GM04503 (cell line): Measurements from ENCODE around the gene CCDC141.

Source experiments
- DNase-seq: peaks from one replicate; pipeline ENCODE4 v3.0.0-alpha.2; 2012; ENCODE audit warnings: low read depth

Gene CCDC141

GRCh38 chr2:178910005-178910404 lies 139.9 kb downstream of the CCDC141 start:
- no peak for DNase-seq

DNA sequence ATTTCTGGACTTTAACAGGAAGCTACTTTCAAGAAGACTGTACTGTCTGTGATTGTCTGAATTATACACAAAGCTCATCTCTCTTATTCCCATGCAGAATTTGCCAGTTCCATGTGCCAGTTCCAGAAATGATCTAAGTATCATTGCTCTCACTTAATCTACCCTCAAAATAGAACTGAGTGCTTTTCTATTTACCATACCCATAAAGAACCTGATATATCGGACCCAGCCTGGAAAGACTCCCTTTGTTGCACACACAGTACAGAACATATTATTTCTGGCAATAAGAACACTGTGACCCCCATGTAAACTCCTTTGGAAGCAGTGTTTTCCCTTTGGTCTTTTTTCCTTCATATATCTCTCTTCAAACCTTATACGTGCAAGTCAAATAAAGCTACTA lies 140.4 kb downstream of the CCDC141 start:
- no peak for DNase-seq

DNA sequence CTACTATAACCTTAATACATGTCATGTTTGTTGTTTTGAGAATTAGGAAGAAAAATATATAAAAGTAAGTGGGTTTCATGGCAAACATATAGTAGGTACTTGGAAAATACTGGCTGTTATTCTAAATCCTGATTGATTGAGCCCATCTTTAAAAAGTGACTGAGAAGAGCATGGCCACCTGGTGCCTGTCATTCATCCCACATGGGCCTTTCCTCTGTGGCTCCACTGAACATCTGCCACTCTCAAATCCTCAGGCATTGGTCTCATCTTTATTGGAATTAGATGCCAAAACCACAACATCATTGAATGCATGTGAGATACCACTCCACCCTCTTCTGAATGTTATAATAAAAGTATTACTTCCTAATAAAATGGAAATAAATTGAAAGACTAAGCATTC lies 141.1 kb downstream of the CCDC141 start:
- DNase-seq = no peak

DNA sequence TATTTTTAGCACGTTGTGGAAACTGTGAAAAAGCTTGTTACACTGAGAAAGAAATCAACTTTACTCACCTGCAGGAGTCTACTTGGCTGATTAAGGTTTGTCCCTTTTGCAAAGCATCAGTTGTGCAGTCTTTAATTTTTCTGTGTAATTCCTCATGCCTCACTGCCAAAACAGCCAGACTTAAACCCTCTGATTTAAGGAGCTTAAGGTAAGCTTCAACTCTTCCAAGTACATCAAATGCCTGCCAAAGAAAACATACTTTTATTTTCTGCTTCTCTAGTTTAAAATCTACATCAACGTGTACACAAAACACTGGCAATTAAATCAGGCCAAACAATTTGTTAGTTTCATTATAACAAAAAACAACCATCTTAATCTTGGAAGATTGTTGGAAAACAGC lies 144.7 kb downstream of the CCDC141 start:
- no peak for DNase-seq

DNA sequence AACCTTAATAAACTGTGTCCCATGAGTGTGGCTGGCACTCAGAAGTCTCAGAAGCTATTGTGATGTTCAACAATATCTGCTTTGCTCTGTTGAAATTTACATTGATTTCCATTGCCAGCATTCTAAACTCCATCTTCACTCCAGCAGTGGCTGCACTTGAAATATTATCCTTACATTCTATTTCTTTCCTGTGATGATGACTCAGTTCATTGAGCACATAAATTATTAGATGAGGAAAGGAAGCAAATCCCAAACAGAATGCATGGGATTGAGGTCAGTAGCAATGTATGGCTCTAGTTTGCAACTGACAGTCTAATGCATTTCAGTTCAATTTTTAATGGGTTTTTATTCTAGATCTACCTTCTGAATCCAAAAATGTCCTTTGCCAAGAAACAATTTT lies 150.3 kb downstream of the CCDC141 start:
- DNase-seq = no peak

GRCh38 chr2:178895872-178896271 lies 154.1 kb downstream of the CCDC141 start:
- DNase-seq = no peak

DNA sequence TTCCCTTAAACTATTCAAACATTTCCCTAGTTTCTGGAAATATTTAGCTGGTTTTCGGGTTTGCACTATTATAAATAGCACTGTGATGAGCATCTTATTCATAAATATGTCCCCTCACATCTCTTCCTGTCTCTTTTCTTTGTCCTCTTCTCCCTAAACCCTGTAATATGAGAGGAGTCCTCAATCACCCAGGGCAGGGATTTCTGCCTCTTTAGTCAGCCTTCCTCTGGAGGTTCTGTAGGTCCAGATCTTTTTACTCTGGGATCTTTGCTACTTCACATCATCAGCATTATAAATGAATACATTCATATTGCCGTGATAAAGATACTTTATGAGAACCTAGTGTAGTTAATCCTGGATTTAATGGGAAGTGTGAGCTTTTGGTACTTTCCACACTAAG lies 154.8 kb downstream of the CCDC141 start:
- no peak for DNase-seq

DNA sequence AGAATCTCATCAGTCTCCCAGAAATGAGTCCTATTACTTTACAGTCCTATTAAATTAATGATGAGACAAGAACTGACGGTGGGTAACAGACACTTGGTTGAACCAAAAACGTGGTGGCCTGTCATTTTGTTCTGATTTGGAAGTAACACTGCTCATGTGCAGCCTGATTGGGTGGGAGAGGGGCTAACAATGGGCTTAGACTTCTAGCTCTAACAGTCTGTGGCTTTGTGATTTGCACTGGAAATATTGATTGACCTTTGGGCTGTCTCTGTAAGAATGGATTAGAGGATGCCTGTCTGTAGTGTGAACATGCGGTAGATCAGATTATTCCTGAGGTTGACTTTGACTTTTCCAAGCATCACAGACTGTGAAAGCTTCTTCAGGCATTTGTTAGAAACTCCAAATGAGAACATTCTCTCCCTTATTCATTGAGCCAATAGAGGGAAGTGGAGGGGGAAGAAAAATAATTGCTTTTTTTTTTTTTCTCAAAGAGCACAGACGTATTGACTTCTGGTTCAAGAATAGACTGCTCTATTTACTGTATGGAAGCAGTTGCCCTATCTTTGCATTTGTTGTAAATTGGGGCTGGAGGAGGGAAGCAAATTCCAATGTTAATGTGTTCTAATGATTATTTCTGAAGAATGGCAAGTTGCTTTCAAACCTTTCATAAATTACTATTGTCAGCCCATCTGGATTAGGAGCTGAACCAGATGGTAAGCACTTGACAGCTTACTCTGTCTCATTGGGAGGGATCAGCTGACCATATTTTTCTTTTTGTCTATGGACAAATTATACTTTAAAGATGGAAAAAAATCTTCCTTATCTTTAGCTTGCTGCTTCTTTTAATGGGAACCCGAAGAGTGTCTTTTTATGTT lies 156.9 kb downstream of the CCDC141 start:
- DNase-seq = no peak

DNA sequence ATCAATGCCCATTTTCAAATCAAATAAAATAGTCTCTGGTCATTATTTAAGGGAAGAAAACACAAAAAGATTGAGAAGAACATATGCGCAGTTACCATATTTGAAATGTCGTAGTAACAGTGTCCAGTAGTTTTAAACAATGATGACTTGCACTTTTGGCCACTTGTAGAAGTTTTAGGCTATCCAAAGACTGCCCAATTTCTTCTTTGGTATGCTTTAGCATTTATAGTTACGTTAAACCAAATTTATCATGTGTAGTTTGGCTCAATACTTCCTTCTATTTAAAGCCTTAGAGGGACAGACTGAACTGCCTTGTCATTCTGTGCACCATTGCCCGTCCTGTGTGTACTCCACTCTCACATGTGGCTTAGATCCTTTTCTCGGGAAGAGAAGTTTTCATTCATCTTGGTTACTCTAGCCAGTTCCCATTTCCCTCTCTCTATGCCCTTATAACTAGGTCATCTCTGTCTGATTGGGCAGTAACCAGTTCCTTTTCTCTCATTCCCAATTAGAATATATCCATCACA lies 157.9 kb downstream of the CCDC141 start:
- DNase-seq = no peak

GRCh38 chr2:178891265-178891958 lies 158.5 kb downstream of the CCDC141 start:
- peak; percentile 17 for DNase-seq

DNA sequence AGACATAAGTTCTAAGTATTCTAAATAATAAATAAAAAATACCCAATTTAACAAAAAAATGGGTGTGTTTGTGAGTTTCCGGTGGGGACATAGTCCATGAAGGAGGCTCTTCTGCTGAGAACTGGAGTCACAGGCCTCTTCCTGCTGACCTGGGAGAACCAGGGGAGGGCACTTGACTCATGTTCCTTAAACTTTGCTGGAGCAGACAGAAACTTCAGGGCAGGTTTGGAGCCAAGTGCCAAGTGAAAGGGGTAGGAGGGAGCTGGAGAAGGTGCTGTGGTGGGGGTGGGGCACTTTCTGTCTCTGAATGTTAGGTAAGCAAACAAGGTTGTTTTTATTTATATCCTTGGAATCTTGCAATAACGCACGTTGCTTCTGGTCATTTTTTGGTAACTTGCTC lies 163.9 kb downstream of the CCDC141 start:
- DNase-seq = no peak

- no peak for DNase-seq
Observed at GRCh38 chr2:178884440-178884839, 165.5 kb downstream of the CCDC141 start.

GRCh38 chr2:178882666-178883440 lies 167.1 kb downstream of the CCDC141 start:
- DNase-seq = no peak

- DNase-seq = no peak
Observed at GRCh38 chr2:178881075-178881474, 168.9 kb downstream of the CCDC141 start.

DNA sequence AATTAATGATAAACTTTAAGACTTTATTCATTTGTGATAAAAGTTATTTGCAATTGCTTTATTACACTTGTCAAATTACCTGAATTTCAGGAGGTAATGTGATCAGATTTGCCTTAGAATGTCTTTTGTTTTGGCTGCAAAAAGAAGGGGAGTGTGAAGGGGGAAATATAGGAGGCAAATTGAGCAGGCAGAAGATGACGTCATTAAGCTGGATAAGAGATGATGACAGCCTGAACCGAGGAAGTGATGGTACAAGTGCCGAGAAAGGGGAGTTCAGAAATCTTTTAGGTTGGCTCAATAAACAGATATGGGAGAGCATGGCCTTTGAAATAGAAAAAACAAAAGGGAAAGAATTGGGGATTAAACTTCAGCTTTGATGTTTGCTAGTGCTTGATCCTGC lies 169.7 kb downstream of the CCDC141 start:
- no peak for DNase-seq

GRCh38 chr2:178877874-178878273 lies 172.1 kb downstream of the CCDC141 start:
- no peak for DNase-seq

GRCh38 chr2:178874529-178875240 lies 175.3 kb downstream of the CCDC141 start:
- no peak for DNase-seq

DNA sequence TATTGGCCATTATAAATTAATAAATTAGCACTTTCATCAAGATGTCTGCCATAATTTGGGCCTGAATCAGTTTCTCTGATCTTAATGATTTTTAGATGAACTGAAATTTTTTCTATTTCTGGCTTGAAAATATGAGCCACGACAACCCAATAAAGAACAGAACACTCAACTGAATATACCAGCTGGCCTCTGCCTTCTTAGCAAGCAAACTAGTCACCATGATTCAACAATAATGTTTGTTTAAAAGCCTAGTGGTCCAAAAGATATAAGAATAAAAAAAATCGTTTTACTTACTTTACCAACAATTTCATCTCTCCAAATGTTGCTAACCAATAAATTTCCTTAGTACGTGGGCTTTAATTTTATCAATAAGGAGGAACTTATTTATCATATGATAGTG lies 176.0 kb downstream of the CCDC141 start:
- no peak for DNase-seq

DNA sequence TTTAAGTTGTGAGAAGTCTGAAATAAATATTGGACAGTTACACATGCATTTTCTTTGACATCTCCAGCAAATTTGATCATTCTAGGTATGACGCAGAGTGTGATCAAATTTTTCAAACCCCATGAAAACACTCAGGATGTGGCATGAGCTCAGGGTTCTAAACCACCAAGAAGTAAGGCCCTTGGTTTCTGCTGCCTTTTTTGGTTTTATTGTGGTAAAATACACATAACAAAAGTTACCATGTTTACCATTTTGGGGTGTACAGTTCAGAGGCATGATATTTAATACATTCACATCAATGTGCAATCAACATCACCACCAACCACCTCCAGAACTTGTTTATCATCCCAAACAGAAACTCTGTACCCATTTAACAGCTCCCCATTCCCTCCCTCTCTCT lies 178.4 kb downstream of the CCDC141 start:
- DNase-seq = no peak

DNA sequence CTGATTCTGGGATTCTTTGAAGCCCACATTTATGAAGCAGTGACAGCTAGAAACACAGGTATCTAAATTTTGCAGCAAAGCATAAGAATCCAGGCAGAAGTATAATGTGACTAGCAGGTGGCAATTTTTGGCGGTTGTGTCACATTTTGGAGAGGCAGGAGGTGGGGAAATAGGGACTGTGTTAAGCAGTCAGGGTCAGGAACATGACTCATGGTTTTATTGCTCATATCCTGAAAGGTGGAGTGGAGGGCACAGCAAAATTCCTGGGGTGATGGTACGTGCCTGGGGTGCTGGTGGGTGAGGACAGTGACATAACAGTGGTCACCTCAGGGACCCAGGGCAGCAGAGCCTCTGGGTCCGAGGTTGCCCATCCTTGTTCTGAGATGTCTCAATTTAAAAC lies 179.2 kb downstream of the CCDC141 start:
- DNase-seq = no peak

- DNase-seq = no peak
Observed at GRCh38 chr2:178865999-178866398, 183.9 kb downstream of the CCDC141 start.
